Activated CD4-positive, alpha-beta T cell treated with anti-CD3 and anti-CD28 coated beads for 36 hours (primary cell): ENCODE data around the gene FGF21. TPM values are rescaled to one million over a fixed set of nuclear protein-coding genes. Genes with fewer than 3 reads are reported as not detected.

ENCODE experiments used
- ATAC-seq: fragments of 200-7000 bp; cut with Tn5 transposase; one replicate; pipeline ENCODE4 v1.10.0; 2021; ENCODE audit warnings: mild to moderate bottlenecking, moderate library complexity
- CTCF ChIA-PET: fragments of 350-600 bp; sonication (Branson Sonifier 250); formaldehyde crosslinking; loops from one replicate; lab custom pipeline; 2021; ENCODE audit warnings: antibody characterized with exemption; lab: Charles Lee
- POLR2A ChIA-PET: fragments of 350-600 bp; sonication (Branson Sonifier 250); formaldehyde crosslinking; loops from one replicate; lab custom pipeline; 2021; ENCODE audit warnings: antibody characterized with exemption, inconsistent platforms; lab: Charles Lee
- DNase-seq: peaks from one replicate; pipeline ENCODE4 v3.0.0-alpha.2; 2020
- H3K27ac Mint-ChIP-seq: one replicate; pipeline ENCODE4 v1.8.0; 2021; ENCODE audit warnings: mixed read lengths
- H3K27me3 Mint-ChIP-seq: one replicate; pipeline ENCODE4 v1.8.0; 2021; ENCODE audit warnings: mixed read lengths
- H3K36me3 Mint-ChIP-seq: one replicate; pipeline ENCODE4 v1.8.0; 2021; ENCODE audit warnings: low read depth, mixed read lengths
- H3K4me1 Mint-ChIP-seq: one replicate; pipeline ENCODE4 v1.8.0; 2021; ENCODE audit warnings: mixed read lengths
- H3K4me3 Mint-ChIP-seq: one replicate; pipeline ENCODE4 v1.8.0; 2021; ENCODE audit warnings: mild to moderate bottlenecking, moderate library complexity, mixed read lengths
- H3K9me3 Mint-ChIP-seq: one replicate; pipeline ENCODE4 v1.8.0; 2021; ENCODE audit warnings: low read depth, mixed read lengths
- intact Hi-C, 2 experiments: fragments of 100-400 bp; cut with DNase I in 1 of 2; cut with micrococcal nuclease in 1 of 2; formaldehyde crosslinking; loops; one replicate each; pipeline versions ENCODE4 v1.14.2 to v1.15.1; 2022 to 2024; cut with DNase I, micrococcal nuclease
- total RNA-seq, 2 experiments: library from RNA; stranded (reverse); gene quantifications; one replicate each; pipeline ENCODE4 v1.2.3, GENCODE V29; 2021

Gene FGF21
- total RNA-seq, 2 experiments from 2014 or later = not detected

GRCh38 chr19:48807590-48808308 lies 52.4 kb downstream of the FGF21 start:
- Mint-ChIP-seq H3K27ac (no peak overlapping the region), H3K4me3 (no peak overlapping the region), H3K36me3 (peaks cover 11% of the 10 kb centered on the region), H3K27me3 (no peaks in the 10 kb centered on the region), H3K9me3 (no peaks in the 10 kb centered on the region), H3K4me1 (peaks cover 24% of the 10 kb centered on the region)
- POLR2A ChIA-PET = interaction anchor here (1.5 kb wide), 1 partner anchor 12 kb away, joined by 4 read pairs; no protein-coding TSS in a partner anchor
- DNase-seq = no peak
- intact Hi-C loops = no loop called here
- CTCF ChIA-PET = interaction anchor here (0.6 to 1.6 kb wide), 5 partner anchors 12 to 186 kb away, joined by 3 to 8 read pairs (median 6); partner anchors contain the start of gene RUVBL2
- no peak for ATAC-seq

Other genes with a start within 250 kb of the FGF21 start
- gene LMTK3, start 243.7 kb upstream of the FGF21 start, total RNA-seq = 1 to 10 TPM; 3.9 to 4.5 TPM
- not detected for gene SULT2B1, start 203.4 kb upstream of the FGF21 start, total RNA-seq
- gene SPACA4, start 148.8 kb upstream of the FGF21 start, total RNA-seq = not detected
- gene FAM83E, start 140.4 kb upstream of the FGF21 start, total RNA-seq = 1 to 10 TPM; 1.5 to 4.1 TPM
- gene RPL18, start 136.3 kb upstream of the FGF21 start, total RNA-seq = 1,000 to 10,000 TPM; 2,026 to 2,191 TPM
- gene SPHK2, start 136.0 kb upstream of the FGF21 start, total RNA-seq = 10 to 100 TPM; 27.0 TPM
- gene DBP, start 118.1 kb upstream of the FGF21 start, total RNA-seq = 10 to 100 TPM in 1 of 2 experiments, 1 to 10 TPM in 1; 8.3 to 12.4 TPM
- 10 to 100 TPM; 11.5 to 18.0 TPM for gene CA11, start 109.3 kb upstream of the FGF21 start, total RNA-seq
- gene NTN5, start 82.5 kb upstream of the FGF21 start, total RNA-seq = under 1 TPM; 0.50 to 0.60 TPM
- gene FUT2, start 59.6 kb upstream of the FGF21 start, total RNA-seq = not detected
- gene MAMSTR, start 35.8 kb upstream of the FGF21 start, total RNA-seq = under 1 TPM; 0.69 to 0.70 TPM
- gene RASIP1, start 14.9 kb upstream of the FGF21 start, total RNA-seq = under 1 TPM; 0.67 to 0.73 TPM
- gene IZUMO1, start 8.6 kb upstream of the FGF21 start, total RNA-seq = not detected
- gene FUT1, start 2.9 kb upstream of the FGF21 start, total RNA-seq = under 1 TPM; 0.23 to 0.32 TPM
- gene BCAT2, start 55.5 kb downstream of the FGF21 start, total RNA-seq = 10 to 100 TPM; 65.9 to 70.3 TPM
- under 1 TPM; 0.21 to 0.83 TPM for gene HSD17B14, start 81.0 kb downstream of the FGF21 start, total RNA-seq
- gene PLEKHA4, start 113.1 kb downstream of the FGF21 start, total RNA-seq = 10 to 100 TPM in 1 of 2 experiments, 1 to 10 TPM in 1; 7.0 to 10.9 TPM
- 10 to 100 TPM; 51.6 to 62.4 TPM for gene PPP1R15A, start 116.9 kb downstream of the FGF21 start, total RNA-seq
- under 1 TPM; 0.37 to 0.87 TPM for gene TULP2, start 143.2 kb downstream of the FGF21 start, total RNA-seq
- 100 to 1,000 TPM; 115 to 118 TPM for gene NUCB1, start 144.8 kb downstream of the FGF21 start, total RNA-seq
- 1 to 10 TPM; 1.4 to 2.4 TPM for gene DHDH, start 178.2 kb downstream of the FGF21 start, total RNA-seq
- gene BAX, start 199.4 kb downstream of the FGF21 start, total RNA-seq = 100 to 1,000 TPM; 128 to 143 TPM
- 1,000 to 10,000 TPM in 1 of 2 experiments, 100 to 1,000 TPM in 1; 809 to 1,111 TPM for gene FTL, start 209.8 kb downstream of the FGF21 start, total RNA-seq
- gene GYS1, start 237.8 kb downstream of the FGF21 start, total RNA-seq = 100 to 1,000 TPM in 1 of 2 experiments, 10 to 100 TPM in 1; 80.2 to 102 TPM
- 100 to 1,000 TPM; 155 to 178 TPM for gene RUVBL2, start 238.4 kb downstream of the FGF21 start, total RNA-seq